ENCODE data around the gene SLF2.

The SLF2 gene

DNA sequence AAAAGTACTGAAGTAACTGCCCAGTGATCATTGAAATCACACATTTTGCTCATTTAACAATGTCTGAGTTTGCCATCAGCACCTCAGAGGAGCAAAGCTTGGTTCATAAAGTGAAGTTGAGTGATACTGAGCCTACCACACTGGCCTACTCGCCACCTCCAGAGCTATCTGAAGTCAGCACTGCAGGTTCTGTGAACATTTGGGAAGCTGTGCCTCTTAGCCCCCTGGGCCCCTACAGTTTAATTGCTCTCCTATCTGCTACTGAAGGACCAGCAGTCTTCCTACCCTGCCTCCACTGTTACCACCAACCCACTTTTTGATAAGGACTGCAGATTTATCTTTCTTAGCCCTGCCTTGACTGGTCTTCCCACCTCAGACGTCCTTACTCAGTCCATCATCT is 54.6 kb downstream of the SLF2 start:
- TF ChIP-seq, protein P1, sequence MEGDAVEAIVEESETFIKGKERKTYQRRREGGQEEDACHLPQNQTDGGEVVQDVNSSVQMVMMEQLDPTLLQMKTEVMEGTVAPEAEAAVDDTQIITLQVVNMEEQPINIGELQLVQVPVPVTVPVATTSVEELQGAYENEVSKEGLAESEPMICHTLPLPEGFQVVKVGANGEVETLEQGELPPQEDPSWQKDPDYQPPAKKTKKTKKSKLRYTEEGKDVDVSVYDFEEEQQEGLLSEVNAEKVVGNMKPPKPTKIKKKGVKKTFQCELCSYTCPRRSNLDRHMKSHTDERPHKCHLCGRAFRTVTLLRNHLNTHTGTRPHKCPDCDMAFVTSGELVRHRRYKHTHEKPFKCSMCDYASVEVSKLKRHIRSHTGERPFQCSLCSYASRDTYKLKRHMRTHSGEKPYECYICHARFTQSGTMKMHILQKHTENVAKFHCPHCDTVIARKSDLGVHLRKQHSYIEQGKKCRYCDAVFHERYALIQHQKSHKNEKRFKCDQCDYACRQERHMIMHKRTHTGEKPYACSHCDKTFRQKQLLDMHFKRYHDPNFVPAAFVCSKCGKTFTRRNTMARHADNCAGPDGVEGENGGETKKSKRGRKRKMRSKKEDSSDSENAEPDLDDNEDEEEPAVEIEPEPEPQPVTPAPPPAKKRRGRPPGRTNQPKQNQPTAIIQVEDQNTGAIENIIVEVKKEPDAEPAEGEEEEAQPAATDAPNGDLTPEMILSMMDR (IDR thresholded peaks at IDR 0.05; ENCODE audit: control extremely low read depth, extremely low read depth, low read depth, missing control alignments) = no peak
- ChIA-PET CTCF (interaction anchor here (0.9 to 3.2 kb wide), 9 partner anchors 9 to 128 kb away, joined by 3 to 13 read pairs (median 4); partner anchors contain the start of gene LZTS2), POLR2A (no interaction called here)
- no peak for DNase-seq (ENCODE audit: extremely low spot score)

DNA sequence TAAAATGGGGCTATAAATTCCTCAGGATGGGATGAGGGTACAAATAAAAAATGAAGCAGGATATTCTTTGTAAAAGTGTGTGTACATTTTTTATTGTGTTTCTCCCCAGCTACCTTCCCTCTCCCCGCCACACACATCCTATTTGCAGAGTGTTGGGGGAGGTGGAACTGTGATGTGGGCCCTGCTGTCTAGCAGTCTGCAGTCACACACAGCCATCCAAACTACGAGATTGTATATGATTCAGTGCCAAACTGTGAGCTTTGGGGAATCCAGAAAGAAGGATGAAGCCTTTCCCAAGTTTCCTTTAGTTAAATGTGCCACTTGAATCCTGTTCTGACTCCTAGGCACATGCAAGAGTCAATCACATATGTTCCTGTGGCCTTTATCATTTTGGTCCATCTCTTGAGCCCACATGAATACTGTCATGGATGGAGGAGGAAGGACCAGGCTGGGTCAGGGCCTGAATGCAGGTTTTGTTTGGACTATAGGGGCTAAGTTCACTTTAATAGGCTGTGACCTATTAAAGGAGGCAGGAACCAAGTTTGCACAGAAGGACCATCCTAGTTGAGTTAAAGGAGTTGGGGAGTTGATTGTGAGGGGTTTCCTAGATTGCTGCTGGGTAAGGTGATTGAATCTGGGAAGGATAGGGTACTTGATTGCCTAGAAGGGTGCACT is 55.4 kb downstream of the SLF2 start:
- no peak for DNase-seq (ENCODE audit: extremely low spot score)
- ChIA-PET CTCF (interaction anchor here (0.8 to 3.2 kb wide), 14 partner anchors 10 to 54 kb away, joined by 3 to 13 read pairs (median 6); partner anchors contain the start of gene LZTS2), POLR2A (no interaction called here)
- TF ChIP-seq, protein P1 (IDR thresholded peaks at IDR 0.05; ENCODE audit: control extremely low read depth, extremely low read depth, low read depth, missing control alignments) = no peak

DNA sequence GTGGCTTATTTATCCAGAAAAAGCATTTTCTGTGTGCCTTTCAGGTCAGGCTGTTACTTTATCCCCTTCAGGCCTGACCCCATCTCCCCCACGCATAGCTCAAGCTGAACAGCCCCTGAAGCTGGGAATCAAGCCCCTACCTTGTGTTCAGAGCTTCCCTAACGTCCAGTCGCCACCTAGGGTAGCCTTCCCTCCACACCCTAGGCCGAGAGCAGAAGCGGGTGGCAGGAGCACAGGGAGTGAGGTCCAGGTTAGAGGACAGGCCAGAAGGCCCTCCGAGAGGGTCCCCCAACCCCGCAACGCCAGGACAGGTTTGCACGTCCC is 56.1 kb downstream of the SLF2 start:
- TF ChIP-seq, protein P1 (IDR thresholded peaks at IDR 0.05; ENCODE audit: control extremely low read depth, extremely low read depth, low read depth, missing control alignments) = no peak
- ChIA-PET CTCF (interaction anchor here (0.8 to 3.2 kb wide), 12 partner anchors 11 to 54 kb away, joined by 3 to 13 read pairs (median 6); no protein-coding TSS in a partner anchor), POLR2A (no interaction called here)
- no peak for DNase-seq (ENCODE audit: extremely low spot score)

DNA sequence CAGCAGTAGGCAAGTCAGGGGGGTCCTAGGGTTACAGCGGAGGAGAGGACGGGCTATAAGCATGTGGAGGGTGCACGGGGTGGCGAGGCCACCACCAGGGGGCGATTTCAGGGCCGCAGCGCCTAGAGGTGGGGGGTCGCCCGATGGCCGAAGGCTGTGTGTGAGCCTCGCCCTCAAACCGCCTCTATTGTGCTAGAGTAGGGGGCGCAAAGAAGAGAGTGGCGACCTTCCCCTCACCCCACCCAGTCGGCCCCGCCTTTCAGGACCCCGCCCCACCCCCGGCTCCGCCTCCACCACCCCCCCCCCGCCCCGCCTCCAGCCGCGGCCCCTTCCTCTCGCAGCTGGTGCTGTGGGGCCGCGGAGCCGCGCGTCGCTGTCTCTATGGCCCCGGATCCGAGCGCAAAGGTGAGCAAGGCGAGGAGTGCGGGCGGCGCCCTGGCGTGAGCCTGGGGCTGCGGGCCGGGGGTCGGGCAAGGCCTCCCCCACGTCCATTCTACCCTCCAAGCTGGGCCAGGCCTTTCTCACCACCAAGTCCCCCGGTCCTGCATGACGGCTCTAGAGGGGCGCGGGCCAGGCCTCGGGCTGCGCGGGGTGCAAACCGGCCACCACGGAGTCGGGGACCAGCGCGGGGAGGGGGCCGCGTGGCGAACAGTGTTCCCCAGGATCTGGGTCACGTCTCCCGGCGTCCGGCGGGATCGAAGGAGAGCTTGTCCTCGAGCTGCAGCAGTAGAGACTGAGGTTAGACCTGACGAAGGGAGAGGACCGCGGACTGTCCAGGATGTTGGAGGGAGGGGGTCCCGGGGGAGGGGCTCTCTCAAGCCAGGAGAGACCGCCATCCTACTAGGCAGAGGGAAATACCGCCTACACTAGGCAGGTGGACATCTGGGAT is 56.7 kb downstream of the SLF2 start, which contains the start of gene SEMA4G:
SEMA4G (plus strand) TSS at position 318 of the 889 bp plus-strand sequence. CDS start 3,409 bp downstream, outside the sequence.
- peak; percentile 74 for DNase-seq (ENCODE audit: extremely low spot score)
- ChIA-PET POLR2A (no interaction called here), CTCF (interaction anchor here (0.8 to 3.2 kb wide), 12 partner anchors 11 to 55 kb away, joined by 3 to 13 read pairs (median 6); no protein-coding TSS in a partner anchor)
- TF ChIP-seq, protein P1 (IDR thresholded peaks at IDR 0.05; ENCODE audit: control extremely low read depth, extremely low read depth, low read depth, missing control alignments) = peak; percentile 70

DNA sequence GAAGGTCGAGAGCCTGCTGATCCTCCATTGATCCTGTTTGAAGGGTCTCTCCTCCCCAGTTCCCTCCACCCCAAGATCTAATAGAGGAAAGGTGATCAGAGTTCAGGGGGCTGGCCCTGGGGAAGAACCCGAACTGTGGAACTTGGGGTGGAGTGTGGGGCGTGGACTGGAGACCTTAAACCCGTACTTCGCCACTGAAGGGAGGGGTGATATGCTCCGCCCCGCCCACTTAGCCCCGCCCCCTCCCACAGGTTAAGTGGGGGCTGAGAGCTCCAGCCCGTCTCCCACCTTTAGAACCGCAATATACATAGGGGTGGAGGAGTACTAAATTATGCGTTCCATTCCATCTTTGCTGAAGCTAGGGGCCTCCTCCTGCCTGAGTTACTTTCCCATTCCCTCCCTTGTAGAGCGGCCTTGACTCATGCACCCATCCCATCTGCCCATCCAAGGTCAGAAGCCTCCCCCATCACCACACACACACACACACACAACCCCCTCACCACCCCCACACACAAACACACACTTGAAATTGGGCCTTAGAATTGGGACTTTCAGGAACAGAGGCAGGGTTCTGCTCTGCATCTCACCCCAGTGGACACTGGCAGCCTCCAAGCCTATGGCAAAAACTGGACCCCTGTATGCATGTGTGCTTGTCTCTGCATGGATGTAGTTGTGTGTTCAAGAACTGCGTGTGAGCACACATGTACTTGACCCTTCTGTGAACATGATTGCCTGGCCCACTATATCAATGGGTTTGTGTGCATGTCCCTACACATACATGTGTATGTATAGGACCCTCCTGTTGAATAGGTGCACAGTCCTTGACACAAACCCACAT is 57.5 kb downstream of the SLF2 start:
- peak; percentile 56 for DNase-seq (ENCODE audit: extremely low spot score)
- TF ChIP-seq, protein P1 (IDR thresholded peaks at IDR 0.05; ENCODE audit: control extremely low read depth, extremely low read depth, low read depth, missing control alignments) = no peak
- POLR2A ChIA-PET = no interaction called here
- CTCF ChIA-PET = interaction anchor here (1.1 to 2.4 kb wide), 5 partner anchors 12 to 56 kb away, joined by 3 to 7 read pairs (median 6); no protein-coding TSS in a partner anchor
